H1 (cell line): Measurements from ENCODE around the gene GPX5. TPM values are rescaled to one million over a fixed set of nuclear protein-coding genes. Genes with fewer than 3 reads are reported as not detected.
"Not testable (repeated sequence)": the region's sequence is repeated elsewhere in the genome, so short reads cannot be mapped to it uniquely, and the experiment has no call there.

Source experiments
- CTCF ChIA-PET: fragments of 300-600 bp; sonication (Branson Sonifier 250); formaldehyde crosslinking; loops from one replicate; lab custom pipeline; 2021; ENCODE audit not compliant: partially characterized antibody; lab: Charles Lee
- POLR2A ChIA-PET: fragments of 300-600 bp; sonication (Branson Sonifier 250); formaldehyde crosslinking; loops from one replicate; lab custom pipeline; 2021; ENCODE audit warnings: inconsistent platforms; ENCODE audit not compliant: partially characterized antibody; lab: Charles Lee
- DNase-seq, 2 experiments: peaks; one replicate each; pipeline versions ENCODE4 v3.0.0 to v3.0.0-alpha.2; 2010 to 2022; ENCODE audit warnings: low spot score in 2 of 2, low read depth in 1 of 2, mixed read lengths in 1 of 2
- FAIRE-seq: peaks from 2 replicates; lab custom pipeline; 2011; peaks lifted over from hg19 to GRCh38; lab: Jason Lieb, UNC
- H2AFZ ChIP-seq: 2 replicates; pipeline ENCODE4 v1.8.1; 2012; ENCODE audit warnings: low read length, inconsistent platforms
- H2AK5ac ChIP-seq: 2 replicates; pipeline ENCODE4 v1.6.1; 2013; ENCODE audit warnings: low read depth, low read length
- H2BK120ac ChIP-seq: replicated peaks from 2 replicates; pipeline ENCODE3; 2013; ENCODE audit warnings: low read depth, low read length, inconsistent platforms
- H2BK12ac ChIP-seq: 2 replicates; pipeline ENCODE4 v1.6.1; 2013; ENCODE audit warnings: low read depth, low read length
- H2BK15ac ChIP-seq: 2 replicates; pipeline ENCODE4 v1.6.1; 2013; ENCODE audit warnings: low read length
- H2BK20ac ChIP-seq: 2 replicates; pipeline ENCODE4 v1.6.1; 2013; ENCODE audit warnings: low read length
- H2BK5ac ChIP-seq: 2 replicates; pipeline ENCODE4 v1.6.1; 2013; ENCODE audit warnings: low read depth, low read length
- H3K14ac ChIP-seq: 2 replicates; pipeline ENCODE4 v1.6.1; 2013; ENCODE audit warnings: inconsistent platforms; ENCODE audit not compliant: insufficient read length
- H3K18ac ChIP-seq: 2 replicates; pipeline ENCODE4 v1.6.1; 2013; ENCODE audit warnings: low read length; ENCODE audit errors: extremely low read depth
- H3K23ac ChIP-seq: 2 replicates; pipeline ENCODE4 v1.6.1; 2013; ENCODE audit warnings: inconsistent platforms; ENCODE audit not compliant: insufficient read length
- H3K23me2 ChIP-seq: 2 replicates; pipeline ENCODE4 v1.6.1; 2013; ENCODE audit warnings: low read depth, low read length
- H3K27ac ChIP-seq: 2 replicates; pipeline ENCODE4 v1.6.1; 2011; ENCODE audit warnings: low read depth, low read length, inconsistent platforms
- H3K27me3 ChIP-seq, 4 experiments: replicated peaks in 1 of 4; 1 replicate in 1 of 4; 2 replicates in 3 of 4; pipeline versions ENCODE4 v1.6.1 to v1.8.1; 2011 to 2013; ENCODE audit warnings: low read length in 3 of 4, mild to moderate bottlenecking in 3 of 4, inconsistent platforms in 2 of 4, mixed read lengths in 2 of 4, moderate library complexity in 1 of 4; ENCODE audit not compliant: control insufficient read depth in 3 of 4, insufficient read depth in 3 of 4; ENCODE audit errors: extremely low read depth in 1 of 4
- H3K36me3 ChIP-seq, 4 experiments: 2 replicates each; pipeline versions ENCODE4 v1.6.1 to v1.8.1; 2011 to 2013; ENCODE audit warnings: mild to moderate bottlenecking in 4 of 4, low read length in 3 of 4, moderate library complexity in 2 of 4, control low read depth in 1 of 4, inconsistent platforms in 1 of 4; ENCODE audit not compliant: insufficient read depth in 4 of 4, control insufficient read depth in 2 of 4
- H3K4ac ChIP-seq: replicated peaks from 2 replicates; pipeline ENCODE3; 2013; ENCODE audit warnings: low read length, low read depth, mixed read lengths, inconsistent platforms; ENCODE audit not compliant: insufficient read length
- H3K4me1 ChIP-seq, 4 experiments: replicated peaks in 1 of 4; 1 replicate in 1 of 4; 2 replicates in 3 of 4; pipeline versions ENCODE4 v1.6.1 to v1.8.1; 2011 to 2013; ENCODE audit warnings: low read length in 3 of 4, inconsistent platforms in 2 of 4, mixed read lengths in 1 of 4; ENCODE audit not compliant: insufficient read depth in 4 of 4, control insufficient read depth in 3 of 4
- H3K4me2 ChIP-seq, 2 experiments: 2 replicates each; pipeline versions ENCODE4 v1.6.1 to v1.8.1; 2011 to 2013; ENCODE audit warnings: low read depth in 2 of 2, low read length in 2 of 2, control low read depth in 1 of 2, inconsistent platforms in 1 of 2, mild to moderate bottlenecking in 1 of 2; ENCODE audit not compliant: insufficient read depth in 1 of 2
- H3K4me3 ChIP-seq, 4 experiments: fragments of 200-600, 300-600 bp in 1 of 4; sonication (generic), shearing (Covaris generic), sonication (Bioruptor Twin) in 1 of 4; 2 replicates each; pipeline versions ENCODE4 v1.5.1 to v1.8.1; 2011 to 2016; ENCODE audit warnings: low read length in 4 of 4, low read depth in 3 of 4, control low read depth in 2 of 4, inconsistent platforms in 2 of 4, mild to moderate bottlenecking in 2 of 4, mixed read lengths in 1 of 4, moderate library complexity in 1 of 4; ENCODE audit not compliant: insufficient read depth in 2 of 4; ENCODE audit errors: extremely low read depth in 1 of 4
- H3K56ac ChIP-seq: replicated peaks from 2 replicates; pipeline ENCODE3; 2013; ENCODE audit warnings: low read depth, mild to moderate bottlenecking, mixed read lengths, low read length, inconsistent platforms; ENCODE audit not compliant: insufficient read length
- H3K79me1 ChIP-seq: 2 replicates; pipeline ENCODE4 v1.6.1; 2013; ENCODE audit warnings: low read depth, low read length, control low read depth
- H3K79me2 ChIP-seq, 2 experiments: 2 replicates each; pipeline versions ENCODE4 v1.6.1 to v1.8.1; 2012 to 2013; ENCODE audit warnings: low read length in 2 of 2, mild to moderate bottlenecking in 2 of 2, inconsistent platforms in 1 of 2; ENCODE audit not compliant: insufficient read depth in 2 of 2, control insufficient read depth in 1 of 2
- H3K9ac ChIP-seq, 4 experiments: replicated peaks in 1 of 4; 1 replicate in 1 of 4; 2 replicates in 3 of 4; pipeline versions ENCODE4 v1.6.1 to v1.8.1; 2011 to 2013; ENCODE audit warnings: low read depth in 3 of 4, low read length in 3 of 4, control low read depth in 2 of 4, mild to moderate bottlenecking in 2 of 4, moderate library complexity in 2 of 4, inconsistent platforms in 1 of 4; ENCODE audit errors: extremely low read depth in 1 of 4
- H3K9me3 ChIP-seq, 2 experiments: 2 replicates each; pipeline versions ENCODE4 v1.6.1 to v1.8.1; 2012 to 2013; ENCODE audit warnings: mild to moderate bottlenecking in 2 of 2, moderate library complexity in 2 of 2, control low read depth in 1 of 2, inconsistent platforms in 1 of 2, low read depth in 1 of 2, low read length in 1 of 2, mixed read lengths in 1 of 2; ENCODE audit not compliant: insufficient read depth in 2 of 2
- H4K20me1 ChIP-seq, 2 experiments: replicated peaks in 1 of 2; 2 replicates each; pipeline versions ENCODE3 to v1.8.1; 2011 to 2013; ENCODE audit warnings: inconsistent platforms in 2 of 2, low read length in 2 of 2, mild to moderate bottlenecking in 1 of 2; ENCODE audit not compliant: insufficient read depth in 2 of 2, control insufficient read depth in 1 of 2
- H4K5ac ChIP-seq: 2 replicates; pipeline ENCODE4 v1.6.1; 2013; ENCODE audit warnings: low read length, low read depth, mixed read lengths, inconsistent platforms; ENCODE audit not compliant: insufficient read length
- H4K8ac ChIP-seq: 2 replicates; pipeline ENCODE4 v1.8.0; 2013; ENCODE audit warnings: mild to moderate bottlenecking, moderate library complexity, low read length, inconsistent platforms; ENCODE audit not compliant: insufficient read depth; ENCODE audit errors: extremely low read depth
- H4K91ac ChIP-seq: replicated peaks from 2 replicates; pipeline ENCODE3; 2013; ENCODE audit warnings: low read length, mixed read lengths, inconsistent platforms; ENCODE audit not compliant: insufficient read length
- whole genome bisulfite sequencing, 2 experiments: shearing (Covaris generic) in 1 of 2; methylation state at CpG; one replicate each; pipeline versions ENCODE4 v1.1.6 to v1.1.7; 2013 to 2015; ENCODE audit warnings: low lambda C conversion rate in 2 of 2, mixed read lengths in 2 of 2, inconsistent platforms in 1 of 2, low coverage in 1 of 2, missing lambda C conversion rate in 1 of 2; ENCODE audit not compliant: insufficient replicate concordance in 2 of 2, insufficient coverage in 1 of 2, insufficient read length in 1 of 2; ENCODE audit errors: extremely low coverage in 1 of 2, missing lambda C conversion rate in 1 of 2; 5-methylcytosine and 5-hydroxymethylcytosine counted together
- polyA plus RNA-seq, 7 experiments: library from polyadenylated mRNA; depleted of rRNA in 3 of 7; stranded (reverse) in 5 of 7; unstranded in 2 of 7; fragments of >200 nt in 5 of 7; fragments of 200-250 nt in 2 of 7; gene quantifications; 1 replicate in 5 of 7; 2 replicates in 1 of 7; 4 replicates in 1 of 7; pipeline versions ENCODE4 v1.2.1 to v1.2.3, GENCODE V29; 2011 to 2013; ENCODE audit warnings: missing spikeins in 2 of 7, mixed read lengths in 2 of 7
- total RNA-seq: library from RNA; stranded (reverse); fragmentation: NEBNext Ultra II Directional; extraction: Animal tissue kit (Norgen Biotek cat#: 25700); gene quantifications from 2 replicates; pipeline ENCODE4 v1.2.1, GENCODE V29; 2021

GPX5 gene
- total and polyA plus RNA-seq, 2 of the 8 experiments (the other 6 are each of a cell fraction or from before 2014, with no cell fraction given): 0.08 TPM; not detected in 1

DNA sequence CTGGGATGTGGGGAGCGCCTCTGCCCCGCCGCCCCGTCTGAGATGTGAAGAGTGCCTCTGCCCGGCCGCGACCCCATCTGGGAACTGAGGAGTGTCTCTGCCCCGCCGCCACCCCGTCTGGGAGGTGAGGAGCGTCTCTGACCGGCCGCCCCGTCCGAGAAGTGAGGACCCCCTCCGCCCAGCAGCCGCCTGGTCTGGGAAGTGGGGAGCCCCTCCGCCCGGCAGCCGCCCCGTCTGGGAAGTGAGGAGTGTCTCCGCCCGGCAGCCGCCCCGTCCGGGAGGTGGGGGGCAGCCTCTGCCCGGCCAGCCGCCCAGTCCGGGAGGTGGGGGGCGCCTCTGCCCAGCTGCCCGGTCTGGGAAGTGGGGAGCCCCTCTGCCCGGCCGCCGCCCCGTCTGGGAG, 23.5 kb upstream of the GPX5 start:
- H3K23me2 ChIP-seq, H2BK120ac ChIP-seq, H2AK5ac ChIP-seq, H3K27me3 ChIP-seq, H3K27ac ChIP-seq, CTCF ChIA-PET, H2BK20ac ChIP-seq, H4K8ac ChIP-seq, H3K23ac ChIP-seq, H3K14ac ChIP-seq, H3K4me2 ChIP-seq, H2BK15ac ChIP-seq, H3K4me3 ChIP-seq, H4K91ac ChIP-seq, DNase-seq, H3K56ac ChIP-seq, H4K20me1 ChIP-seq, H4K5ac ChIP-seq, H2BK5ac ChIP-seq, H3K79me1 ChIP-seq, FAIRE-seq, H2AFZ ChIP-seq, H3K36me3 ChIP-seq, H3K79me2 ChIP-seq, H2BK12ac ChIP-seq, H3K9ac ChIP-seq, POLR2A ChIA-PET, H3K4me1 ChIP-seq, H3K18ac ChIP-seq, H3K4ac ChIP-seq: not testable (repeated sequence)
- no CpG with 5 or more reads among the region's 35 CpGs for WGBS, 2 experiments
- H3K9me3 ChIP-seq: peaks cover 0 to 12% of the 10 kb centered on the region in 2 experiments; a peak in 2 of 4 replicates

DNA sequence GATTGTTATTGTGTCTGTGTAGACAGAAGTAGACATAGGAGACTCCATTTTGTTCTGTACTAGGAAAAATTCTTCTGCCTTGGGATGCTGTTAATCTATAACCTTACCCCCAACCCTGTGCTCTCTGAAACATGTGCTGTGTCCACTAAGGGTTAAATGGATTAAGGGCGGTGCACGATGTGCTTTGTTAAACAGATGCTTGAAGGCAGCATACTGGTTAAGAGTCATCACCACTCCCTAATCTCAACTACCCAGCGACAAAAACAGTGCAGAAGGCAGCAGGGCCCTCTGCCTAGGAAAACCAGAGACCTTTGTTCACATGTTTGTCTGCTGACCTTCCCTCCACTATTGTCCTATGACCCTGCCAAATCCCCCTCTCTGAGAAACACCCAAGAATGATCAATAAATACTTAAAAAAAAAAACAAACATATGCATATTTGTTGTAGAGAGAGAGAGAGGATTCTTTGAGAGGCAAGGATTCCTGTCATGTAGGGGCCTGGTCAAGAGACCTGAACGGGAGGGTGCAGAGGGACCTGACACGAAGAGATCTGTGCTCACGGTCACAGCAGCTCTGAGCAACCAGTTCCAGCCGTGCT, 22.9 kb upstream of the GPX5 start:
- H3K14ac ChIP-seq, H3K4me3 ChIP-seq, H4K91ac ChIP-seq, H2BK5ac ChIP-seq, H2BK12ac ChIP-seq, H4K8ac ChIP-seq, H3K27me3 ChIP-seq, POLR2A ChIA-PET, FAIRE-seq, H3K4ac ChIP-seq, H3K23me2 ChIP-seq, H2BK120ac ChIP-seq, H3K4me2 ChIP-seq, H3K79me1 ChIP-seq, H4K5ac ChIP-seq, H2BK20ac ChIP-seq, H2AFZ ChIP-seq, H3K36me3 ChIP-seq, H3K23ac ChIP-seq, H3K9ac ChIP-seq, H3K79me2 ChIP-seq, H3K27ac ChIP-seq, H3K18ac ChIP-seq, H2BK15ac ChIP-seq, H2AK5ac ChIP-seq, H3K4me1 ChIP-seq, H3K56ac ChIP-seq, H4K20me1 ChIP-seq, DNase-seq: not testable (repeated sequence)
- 74% methylated on average over 7 of the region's 7 CpGs; no CpG with 5 or more reads in 1 of the 2 experiments for WGBS, 2 experiments
- CTCF ChIA-PET: interaction anchor here (1.0 kb wide), 1 partner anchor 40 kb away, joined by 3 read pairs; no protein-coding TSS in a partner anchor
- peaks cover 0 to 12% of the 10 kb centered on the region in 2 experiments; a peak in 2 of 4 replicates for H3K9me3 ChIP-seq
